HepG2 (cell line): ENCODE results near the gene CUEDC2. TPM values are rescaled to one million over a fixed set of nuclear protein-coding genes. Genes with fewer than 3 reads are reported as not detected.

Experiments
- ATAC-seq: fragments of 200-7000 bp; cut with Tn5 transposase; 3 replicates; pipeline ENCODE4 v1.9.1; 2020; ENCODE audit warnings: mild to moderate bottlenecking, moderate library complexity
- BruUV-seq: library from RNA; stranded (reverse); fragments of 400-500 nt; replicated peaks from 2 replicates; lab custom pipeline; 2021; lab: Mats Ljungman, UMichigan
- CTCF ChIA-PET: fragments of 300-600 bp; formaldehyde crosslinking; extraction: SDS; loops from one replicate; lab custom pipeline; 2021; ENCODE audit warnings: low total read pairs, inconsistent platforms, low intra/inter-chr PET ratio; lab: Yijun Ruan, JAX
- POLR2A ChIA-PET: fragments of 350-600 bp; sonication (Branson Sonifier 250); formaldehyde crosslinking; loops from one replicate; lab custom pipeline; 2020; ENCODE audit warnings: antibody characterized with exemption, inconsistent platforms; lab: Yijun Ruan, JAX
- DNase-seq: peaks from one replicate; pipeline ENCODE4 v3.0.0-alpha.2; 2015; ENCODE audit warnings: low spot score
- FAIRE-seq: peaks from 3 replicates; lab custom pipeline; 2011; peaks lifted over from hg19 to GRCh38; lab: Jason Lieb, UNC
- H2AFZ ChIP-seq: one replicate; pipeline ENCODE4 v1.6.1; 2011; ENCODE audit warnings: low read length, inconsistent platforms
- H3K27ac ChIP-seq: fragments of 300-600 bp; 3 replicates; pipeline ENCODE4 v1.8.0; 2011; ENCODE audit warnings: mixed run types, mild to moderate bottlenecking, mixed read lengths, low read length, inconsistent platforms; ENCODE audit not compliant: insufficient read depth; ENCODE audit errors: extremely low read length
- H3K27me3 ChIP-seq, 2 experiments: fragments of 200-600 bp in 1 of 2; 2 replicates in 1 of 2; 3 replicates in 1 of 2; pipeline versions ENCODE4 v1.6.0 to v1.8.0; 2011; ENCODE audit warnings: low read length in 2 of 2, mild to moderate bottlenecking in 2 of 2, moderate library complexity in 2 of 2, inconsistent platforms in 1 of 2; ENCODE audit not compliant: insufficient read depth in 2 of 2, control insufficient read depth in 1 of 2
- H3K36me3 ChIP-seq, 2 experiments: fragments of 200-600 bp in 1 of 2; replicated peaks in 1 of 2; 2 replicates in 1 of 2; 3 replicates in 1 of 2; pipeline versions ENCODE4 v1.5.1 to v1.8.0; 2011; ENCODE audit warnings: low read length in 2 of 2, inconsistent platforms in 1 of 2; ENCODE audit not compliant: insufficient read depth in 2 of 2, control insufficient read depth in 1 of 2
- H3K4me1 ChIP-seq: 2 replicates; pipeline ENCODE4 v1.5.1; 2012; ENCODE audit warnings: low read length, inconsistent platforms; ENCODE audit not compliant: insufficient read depth
- H3K4me2 ChIP-seq: 2 replicates; pipeline ENCODE4 v1.6.0; 2011; ENCODE audit warnings: low read depth, low read length, inconsistent platforms
- H3K4me3 ChIP-seq, 3 experiments: fragments of 200-600 bp in 1 of 3; sonication (generic), shearing (Covaris generic) in 1 of 3; replicated peaks in 1 of 3; 2 replicates each; pipeline ENCODE4 v1.5.1; 2011 to 2016; ENCODE audit warnings: low read length in 3 of 3, inconsistent platforms in 2 of 3, low read depth in 2 of 3, mild to moderate bottlenecking in 2 of 3, control low read depth in 1 of 3, mixed read lengths in 1 of 3; ENCODE audit not compliant: insufficient read depth in 1 of 3
- H3K79me2 ChIP-seq: one replicate; pipeline ENCODE4 v1.6.1; 2011; ENCODE audit warnings: low read length, inconsistent platforms; ENCODE audit not compliant: insufficient read depth
- H3K9ac ChIP-seq: 2 replicates; pipeline ENCODE4 v1.6.0; 2011; ENCODE audit warnings: mild to moderate bottlenecking, low read depth, low read length, inconsistent platforms; ENCODE audit not compliant: insufficient read depth
- H3K9me3 ChIP-seq: 2 replicates; pipeline ENCODE4 v1.5.1; 2012; ENCODE audit warnings: mild to moderate bottlenecking, low read length
- H4K20me1 ChIP-seq: 2 replicates; pipeline ENCODE4 v1.6.0; 2011; ENCODE audit warnings: inconsistent platforms, mild to moderate bottlenecking, low read length, moderate library complexity; ENCODE audit not compliant: insufficient read depth
- ARNT ChIP-seq: fragments of 450-650 bp; IDR thresholded peaks from 2 replicates; pipeline ENCODE4 v1.6.1; 2017
- ATF7-NPFF ChIP-seq: sonication (generic); formaldehyde crosslinking; IDR thresholded peaks from 2 replicates; pipeline ENCODE4 v1.8.1; 2023; ENCODE audit warnings: mild to moderate bottlenecking, low read depth, missing genetic modification reagents, moderate library complexity
- CENPT ChIP-seq: sonication (generic); formaldehyde crosslinking; IDR thresholded peaks from 2 replicates; pipeline ENCODE4 v1.8.0; 2022; ENCODE audit warnings: low read depth, mild to moderate bottlenecking, moderate library complexity, missing genetic modification reagents
- DPF2 ChIP-seq: sonication (generic); formaldehyde crosslinking; IDR thresholded peaks from 2 replicates; pipeline ENCODE4 v1.4.0; 2020; ENCODE audit warnings: mild to moderate bottlenecking, low read depth, missing genetic modification reagents, borderline replicate concordance
- FOXA1 ChIP-seq, 2 experiments: fragments of 450-650 bp in 1 of 2; sonication (generic) in 1 of 2; formaldehyde crosslinking in 1 of 2; IDR thresholded peaks; 2 replicates each; pipeline versions ENCODE4 v1.4.0 to v1.6.1; 2016 to 2020; ENCODE audit warnings: missing genetic modification reagents in 1 of 2
- KLF13 ChIP-seq: sonication (generic); formaldehyde crosslinking; IDR thresholded peaks from 2 replicates; pipeline ENCODE4 v1.4.0; 2020; ENCODE audit warnings: mild to moderate bottlenecking, missing genetic modification reagents
- MTF1 ChIP-seq: sonication (generic); formaldehyde crosslinking; IDR thresholded peaks from 2 replicates; pipeline ENCODE4 v1.5.0; 2020; ENCODE audit warnings: missing genetic modification reagents
- NFKB2 ChIP-seq: sonication (generic); formaldehyde crosslinking; IDR thresholded peaks from 2 replicates; pipeline ENCODE4 v1.4.0; 2020; ENCODE audit warnings: missing genetic modification reagents, borderline replicate concordance
- SMYD3 ChIP-seq: sonication (generic); formaldehyde crosslinking; IDR thresholded peaks from 2 replicates; pipeline ENCODE4 v1.8.1; 2023; ENCODE audit warnings: mild to moderate bottlenecking, missing genetic modification reagents
- ZNF496 ChIP-seq: sonication (generic); formaldehyde crosslinking; IDR thresholded peaks from 2 replicates; pipeline ENCODE4 v1.8.1; 2023; ENCODE audit warnings: mild to moderate bottlenecking, moderate library complexity, missing genetic modification reagents; ENCODE audit not compliant: insufficient replicate concordance
- ZNF563 ChIP-seq: sonication (generic); formaldehyde crosslinking; IDR thresholded peaks from 2 replicates; pipeline ENCODE4 v1.8.0; 2022; ENCODE audit warnings: mild to moderate bottlenecking, moderate library complexity, missing genetic modification reagents
- ZNF747 ChIP-seq: sonication (generic); formaldehyde crosslinking; IDR thresholded peaks from 2 replicates; pipeline ENCODE4 v1.8.1; 2023; ENCODE audit warnings: missing genetic modification reagents, mild to moderate bottlenecking, borderline replicate concordance
- ZNF878 ChIP-seq: sonication (generic); formaldehyde crosslinking; IDR thresholded peaks from 2 replicates; pipeline ENCODE4 v1.8.1; 2023; ENCODE audit warnings: mild to moderate bottlenecking, missing genetic modification reagents, moderate library complexity
- ZSCAN29 ChIP-seq: sonication (generic); formaldehyde crosslinking; conservative IDR thresholded peaks from 2 replicates; pipeline ENCODE4 v1.4.0; 2020; ENCODE audit warnings: mild to moderate bottlenecking, missing genetic modification reagents
- WGBS: methylation state at CpG from one replicate; pipeline ENCODE4 v1.1.6; 2017; ENCODE audit warnings: low lambda C conversion rate; 5-methylcytosine and 5-hydroxymethylcytosine counted together
- in situ Hi-C: cut with HindIII; loops from 2 replicates; pipeline ENCODE4 v1.10.0; 2017; ENCODE audit warnings: low pct_unique_long_range_greater_than_20kb; ENCODE audit not compliant: extremely low pct_ligation_motif_present
- intact Hi-C: fragments of 100-400 bp; cut with micrococcal nuclease; formaldehyde crosslinking; loops from one replicate; pipeline ENCODE4 v1.10.0; 2022; ENCODE audit not compliant: unreplicated experiment
- polyA plus RNA-seq, 8 experiments: library from polyadenylated mRNA; depleted of rRNA in 3 of 8; stranded (reverse) in 7 of 8; unstranded in 1 of 8; fragments of >200 nt; fragmentation: Illumina TruSeq in 4 of 8; extraction: Trizol in 4 of 8; gene quantifications; 2 replicates each; pipeline versions ENCODE4 v1.2.1 to v1.2.3, GENCODE V29; 2011 to 2016; ENCODE audit warnings: low read depth in 4 of 8, missing spikeins in 1 of 8, mixed read lengths in 1 of 8; ENCODE audit not compliant: insufficient read depth in 1 of 8
- total RNA-seq, 5 experiments: library from RNA; depleted of rRNA; stranded (reverse); fragments of >200 nt; fragmentation: Illumina TruSeq; extraction: Trizol; gene quantifications; 2 replicates each; pipeline ENCODE4 v1.2.3, GENCODE V29; 2016; ENCODE audit warnings: low read depth in 1 of 5
- TF ChIP-seq, protein P1 (sequence below): sonication (generic); formaldehyde crosslinking; IDR thresholded peaks from 2 replicates; pipeline ENCODE4 v1.8.0; 2022; ENCODE audit warnings: missing genetic modification reagents, mild to moderate bottlenecking, moderate library complexity, borderline replicate concordance
- TF ChIP-seq, protein P2 (sequence below): sonication (generic); formaldehyde crosslinking; IDR thresholded peaks from 2 replicates; pipeline ENCODE4 v1.4.0; 2020; ENCODE audit warnings: missing genetic modification reagents
- TF ChIP-seq, protein P3 (sequence below): sonication (generic); formaldehyde crosslinking; IDR thresholded peaks from 2 replicates; pipeline ENCODE4 v1.4.0; 2020; ENCODE audit warnings: missing genetic modification reagents, borderline replicate concordance

The CUEDC2 gene
- total and polyA plus RNA-seq, 2 of the 13 experiments (the other 11 are each of a cell fraction or from before 2014, with no cell fraction given), result 13.1 to 18.4 TPM

DNA sequence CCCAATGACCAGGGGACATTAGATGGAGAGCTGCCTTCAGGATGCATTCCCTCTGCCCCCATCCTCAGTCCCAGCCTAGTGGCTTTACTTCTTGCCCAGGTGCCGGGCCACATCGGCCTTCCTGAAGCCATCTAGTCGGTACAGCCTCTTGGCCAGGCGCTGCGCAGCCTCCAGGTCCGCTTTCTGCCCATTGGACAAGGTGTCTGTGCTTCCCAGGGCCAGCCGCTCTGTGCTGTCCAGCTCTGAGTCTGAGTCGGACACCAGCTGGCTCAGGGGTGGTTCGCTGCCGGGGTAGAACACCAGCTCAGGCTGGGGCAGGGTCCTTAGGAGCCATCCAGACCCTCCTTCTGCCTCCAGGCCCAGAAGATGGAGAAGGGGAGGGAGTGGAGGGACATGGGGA is 20.1 kb downstream of the CUEDC2 start:
- Histone ChIP-seq H3K9ac (no peak overlapping the region), H3K79me2 (no peaks in the 10 kb centered on the region), H3K27me3 (peaks cover 24 to 86% of the 10 kb centered on the region in 2 experiments), H3K4me2 (no peak overlapping the region), H3K27ac (no peak overlapping the region), H3K4me1 (peaks cover 24% of the 10 kb centered on the region), H4K20me1 (peaks cover 4% of the 10 kb centered on the region; the same call in 1 of the 2 replicates), H3K9me3 (no peaks in the 10 kb centered on the region), H2AFZ (no peak overlapping the region), H3K36me3 (no peaks in the 10 kb centered on the region), H3K4me3 (no peak overlapping the region)
- ATAC-seq (no peak), FAIRE-seq (no peak), DNase-seq (no peak)
- TF ChIP-seq, protein P1, sequence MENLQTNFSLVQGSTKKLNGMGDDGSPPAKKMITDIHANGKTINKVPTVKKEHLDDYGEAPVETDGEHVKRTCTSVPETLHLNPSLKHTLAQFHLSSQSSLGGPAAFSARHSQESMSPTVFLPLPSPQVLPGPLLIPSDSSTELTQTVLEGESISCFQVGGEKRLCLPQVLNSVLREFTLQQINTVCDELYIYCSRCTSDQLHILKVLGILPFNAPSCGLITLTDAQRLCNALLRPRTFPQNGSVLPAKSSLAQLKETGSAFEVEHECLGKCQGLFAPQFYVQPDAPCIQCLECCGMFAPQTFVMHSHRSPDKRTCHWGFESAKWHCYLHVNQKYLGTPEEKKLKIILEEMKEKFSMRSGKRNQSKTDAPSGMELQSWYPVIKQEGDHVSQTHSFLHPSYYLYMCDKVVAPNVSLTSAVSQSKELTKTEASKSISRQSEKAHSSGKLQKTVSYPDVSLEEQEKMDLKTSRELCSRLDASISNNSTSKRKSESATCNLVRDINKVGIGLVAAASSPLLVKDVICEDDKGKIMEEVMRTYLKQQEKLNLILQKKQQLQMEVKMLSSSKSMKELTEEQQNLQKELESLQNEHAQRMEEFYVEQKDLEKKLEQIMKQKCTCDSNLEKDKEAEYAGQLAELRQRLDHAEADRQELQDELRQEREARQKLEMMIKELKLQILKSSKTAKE (CRISPR knock-in tag), result no peak
- TF ChIP-seq SMYD3 (CRISPR knock-in tag) (no peak), MTF1 (CRISPR knock-in tag) (no peak), ZNF878 (CRISPR knock-in tag) (no peak), ARNT (no peak), ZNF747 (no peak), DPF2 (CRISPR knock-in tag) (no peak), NFKB2 (CRISPR knock-in tag) (no peak), ZNF496 (CRISPR knock-in tag) (no peak), ZSCAN29 (CRISPR knock-in tag) (no peak), ATF7-NPFF (CRISPR knock-in tag) (no peak), FOXA1 (IDR thresholded peaks at IDR 0.05) (no peak), FOXA1 (CRISPR knock-in tag; IDR thresholded peaks at IDR 0.05) (no peak), KLF13 (CRISPR knock-in tag) (no peak), ZNF563 (CRISPR knock-in tag) (no peak), CENPT (CRISPR knock-in tag) (no peak)
- TF ChIP-seq, protein P2, sequence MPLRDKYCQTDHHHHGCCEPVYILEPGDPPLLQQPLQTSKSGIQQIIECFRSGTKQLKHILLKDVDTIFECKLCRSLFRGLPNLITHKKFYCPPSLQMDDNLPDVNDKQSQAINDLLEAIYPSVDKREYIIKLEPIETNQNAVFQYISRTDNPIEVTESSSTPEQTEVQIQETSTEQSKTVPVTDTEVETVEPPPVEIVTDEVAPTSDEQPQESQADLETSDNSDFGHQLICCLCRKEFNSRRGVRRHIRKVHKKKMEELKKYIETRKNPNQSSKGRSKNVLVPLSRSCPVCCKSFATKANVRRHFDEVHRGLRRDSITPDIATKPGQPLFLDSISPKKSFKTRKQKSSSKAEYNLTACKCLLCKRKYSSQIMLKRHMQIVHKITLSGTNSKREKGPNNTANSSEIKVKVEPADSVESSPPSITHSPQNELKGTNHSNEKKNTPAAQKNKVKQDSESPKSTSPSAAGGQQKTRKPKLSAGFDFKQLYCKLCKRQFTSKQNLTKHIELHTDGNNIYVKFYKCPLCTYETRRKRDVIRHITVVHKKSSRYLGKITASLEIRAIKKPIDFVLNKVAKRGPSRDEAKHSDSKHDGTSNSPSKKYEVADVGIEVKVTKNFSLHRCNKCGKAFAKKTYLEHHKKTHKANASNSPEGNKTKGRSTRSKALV (CRISPR knock-in tag), result no peak
- TF ChIP-seq, protein P3, sequence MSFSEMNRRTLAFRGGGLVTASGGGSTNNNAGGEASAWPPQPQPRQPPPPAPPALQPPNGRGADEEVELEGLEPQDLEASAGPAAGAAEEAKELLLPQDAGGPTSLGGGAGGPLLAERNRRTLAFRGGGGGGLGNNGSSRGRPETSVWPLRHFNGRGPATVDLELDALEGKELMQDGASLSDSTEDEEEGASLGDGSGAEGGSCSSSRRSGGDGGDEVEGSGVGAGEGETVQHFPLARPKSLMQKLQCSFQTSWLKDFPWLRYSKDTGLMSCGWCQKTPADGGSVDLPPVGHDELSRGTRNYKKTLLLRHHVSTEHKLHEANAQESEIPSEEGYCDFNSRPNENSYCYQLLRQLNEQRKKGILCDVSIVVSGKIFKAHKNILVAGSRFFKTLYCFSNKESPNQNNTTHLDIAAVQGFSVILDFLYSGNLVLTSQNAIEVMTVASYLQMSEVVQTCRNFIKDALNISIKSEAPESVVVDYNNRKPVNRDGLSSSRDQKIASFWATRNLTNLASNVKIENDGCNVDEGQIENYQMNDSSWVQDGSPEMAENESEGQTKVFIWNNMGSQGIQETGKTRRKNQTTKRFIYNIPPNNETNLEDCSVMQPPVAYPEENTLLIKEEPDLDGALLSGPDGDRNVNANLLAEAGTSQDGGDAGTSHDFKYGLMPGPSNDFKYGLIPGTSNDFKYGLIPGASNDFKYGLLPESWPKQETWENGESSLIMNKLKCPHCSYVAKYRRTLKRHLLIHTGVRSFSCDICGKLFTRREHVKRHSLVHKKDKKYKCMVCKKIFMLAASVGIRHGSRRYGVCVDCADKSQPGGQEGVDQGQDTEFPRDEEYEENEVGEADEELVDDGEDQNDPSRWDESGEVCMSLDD (CRISPR knock-in tag), result no peak
- no CpG with 5 or more reads among the region's 10 CpGs for WGBS
- in situ Hi-C loops (no loop called here), intact Hi-C loops (no loop called here)
- BruUV-seq, result no TSS peak
- ChIA-PET POLR2A (no interaction called here), CTCF (no interaction called here)
